Erythroblast (primary cell): ENCODE data around the gene GLIS1.

Experiments
- DNase-seq, 2 experiments: peaks; one replicate each; lab custom pipeline; 2025; lab: John Stamatoyannopoulos, UW
- GATA1 ChIP-seq: IDR thresholded peaks from 2 replicates; pipeline ENCODE4 v1.6.1; 2011; ENCODE audit warnings: low read depth, mild to moderate bottlenecking, control low read depth, low read length, moderate library complexity
- POLR2A ChIP-seq: IDR thresholded peaks from 2 replicates; pipeline ENCODE4 v1.6.1; 2011; ENCODE audit warnings: mild to moderate bottlenecking, low read length

The GLIS1 gene

GRCh38 chr1:53460666-53461322, 278.2 kb downstream of the GLIS1 start:
- no peak for DNase-seq
- TF ChIP-seq GATA1 (no peak), POLR2A (no peak)

GRCh38 chr1:53460211-53460634, 278.7 kb downstream of the GLIS1 start:
- no peak for DNase-seq
- no peak for TF ChIP-seq POLR2A

- no peak for DNase-seq
- no peak for TF ChIP-seq POLR2A
- TF ChIP-seq GATA1: no peak
These were observed 279.4 kb downstream of the GLIS1 start, which contains the start of gene DMRTB1 for GRCh38 chr1:53459321-53460175. Gene DMRTB1 (plus strand): TSS chr1:53459399. CDS start chr1:53459454, 55 bp downstream.

GRCh38 chr1:53458634-53459033, 280.3 kb downstream of the GLIS1 start:
- no peak for DNase-seq
- TF ChIP-seq POLR2A: no peak
- no peak for TF ChIP-seq GATA1
